Omental fat pad (tissue), 4 donors: ENCODE measurements around the gene SEMA3C. TPM values are rescaled to one million over a fixed set of nuclear protein-coding genes. Genes with fewer than 3 reads are reported as not detected.

ENCODE experiments used
- ATAC-seq: fragments of 150-250 bp; one replicate; pipeline ENCODE4 v1.9.1; 2016; ENCODE audit warnings: mild to moderate bottlenecking, moderate library complexity; ENCODE audit not compliant: low FRiP score
- DNase-seq: peaks from one replicate; pipeline ENCODE4 v3.0.0-alpha.2; 2019; ENCODE audit warnings: low spot score
- CTCF ChIP-seq, 3 donors: fragments of 450-650 bp; IDR thresholded peaks; one replicate each; pipeline ENCODE4 v1.5.1; 2016 to 2017; ENCODE audit warnings: antibody characterized with exemption in 3 of 3, mild to moderate bottlenecking in 3 of 3, moderate library complexity in 2 of 3
- total RNA-seq, 4 donors: library from RNA; depleted of rRNA; stranded (reverse); fragments of >200 nt; gene quantifications; one replicate each; pipeline ENCODE4 v1.1.0, GENCODE V29; 2016

The SEMA3C gene
- total RNA-seq, 4 donors from 2014 or later = 46.2 to 201 (median 126) TPM

- DNase-seq = no peak
- TF ChIP-seq CTCF (IDR thresholded peaks at IDR 0.05) = no peak
- no peak for ATAC-seq
Observed at GRCh38 chr7:80833289-80834268, 85.3 kb downstream of the SEMA3C start.

GRCh38 chr7:80832006-80832405, 86.8 kb downstream of the SEMA3C start:
- no peak for TF ChIP-seq CTCF (IDR thresholded peaks at IDR 0.05)
- ATAC-seq (no peak), DNase-seq (no peak)

- DNase-seq = no peak
- peak; percentile 78 for ATAC-seq
- no peak for TF ChIP-seq CTCF (IDR thresholded peaks at IDR 0.05)
Observed at GRCh38 chr7:80830584-80831285, 88.1 kb downstream of the SEMA3C start.

- DNase-seq (no peak), ATAC-seq (no peak)
- no peak for TF ChIP-seq CTCF (IDR thresholded peaks at IDR 0.05)
Observed at GRCh38 chr7:80830010-80830409, 88.8 kb downstream of the SEMA3C start.

- ATAC-seq (no peak), DNase-seq (no peak)
- no peak for TF ChIP-seq CTCF (IDR thresholded peaks at IDR 0.05)
Observed at GRCh38 chr7:80829527-80829926, 89.3 kb downstream of the SEMA3C start.

GRCh38 chr7:80827239-80827633, 91.6 kb downstream of the SEMA3C start:
- TF ChIP-seq CTCF (IDR thresholded peaks at IDR 0.05) = no peak
- DNase-seq (no peak), ATAC-seq (no peak)
